ENCODE data around the gene DDR1. TPM values are rescaled to one million over a fixed set of nuclear protein-coding genes. Genes with fewer than 3 reads are reported as not detected.

DDR1 gene
- total RNA-seq, 4 donors from 2014 or later = 2.1 to 74.1 (median 30.3) TPM

GRCh38 chr6:30932665-30933365 is 48.5 kb downstream of the DDR1 start:
- no peak for DNase-seq
- Histone ChIP-seq H3K27me3 (no peaks in the 10 kb centered on the region), H3K4me3 (no peak overlapping the region), H3K9me3 (no peaks in the 10 kb centered on the region), H3K36me3 (no peaks in the 10 kb centered on the region), H3K4me1 (no peaks in the 10 kb centered on the region), H3K27ac (no peak overlapping the region)
- TF ChIP-seq POLR2A (IDR thresholded peaks at IDR 0.05) (no peak), CTCF (IDR thresholded peaks at IDR 0.05) (no peak)
- intact Hi-C loops (cut with DNase I; ENCODE audit: low total_unique reads) = no loop called here

GRCh38 chr6:30935018-30935417 is 50.7 kb downstream of the DDR1 start:
- no peaks in the 10 kb centered on the region for H3K36me3 ChIP-seq
- no peak for TF ChIP-seq CTCF (IDR thresholded peaks at IDR 0.05)
- no peak for TF ChIP-seq POLR2A (IDR thresholded peaks at IDR 0.05)
- no peak for DNase-seq
- no peak overlapping the region for H3K27ac ChIP-seq
- no peaks in the 10 kb centered on the region for H3K4me1 ChIP-seq
- no peaks in the 10 kb centered on the region for H3K27me3 ChIP-seq
- H3K4me3 ChIP-seq = no peak overlapping the region
- no peaks in the 10 kb centered on the region for H3K9me3 ChIP-seq
- intact Hi-C loops (cut with DNase I; ENCODE audit: low total_unique reads) = no loop called here

GRCh38 chr6:30937265-30937664 is 52.9 kb downstream of the DDR1 start:
- no peaks in the 10 kb centered on the region for H3K9me3 ChIP-seq
- no peaks in the 10 kb centered on the region for H3K27me3 ChIP-seq
- no peak for TF ChIP-seq CTCF (IDR thresholded peaks at IDR 0.05)
- no peak for TF ChIP-seq POLR2A (IDR thresholded peaks at IDR 0.05)
- H3K36me3 ChIP-seq = no peaks in the 10 kb centered on the region
- H3K4me3 ChIP-seq = no peak overlapping the region
- H3K27ac ChIP-seq = no peak overlapping the region
- no peak for DNase-seq
- intact Hi-C loops (cut with DNase I; ENCODE audit: low total_unique reads) = no loop called here
- H3K4me1 ChIP-seq = no peaks in the 10 kb centered on the region

- H3K4me3 ChIP-seq = no peak overlapping the region
- H3K27ac ChIP-seq = no peak overlapping the region
- DNase-seq = no peak
- no peaks in the 10 kb centered on the region for H3K9me3 ChIP-seq
- H3K27me3 ChIP-seq = no peaks in the 10 kb centered on the region
- no peaks in the 10 kb centered on the region for H3K4me1 ChIP-seq
- intact Hi-C loops (cut with DNase I; ENCODE audit: low total_unique reads) = no loop called here
- TF ChIP-seq CTCF (IDR thresholded peaks at IDR 0.05) (no peak), POLR2A (IDR thresholded peaks at IDR 0.05) (no peak)
- H3K36me3 ChIP-seq = no peaks in the 10 kb centered on the region
These were observed 54.4 kb downstream of the DDR1 start for GRCh38 chr6:30938730-30939129.

GRCh38 chr6:30939473-30939872 is 55.2 kb downstream of the DDR1 start:
- intact Hi-C loops (cut with DNase I; ENCODE audit: low total_unique reads) = no loop called here
- no peak overlapping the region for H3K4me3 ChIP-seq
- no peak overlapping the region for H3K27ac ChIP-seq
- H3K9me3 ChIP-seq = no peaks in the 10 kb centered on the region
- no peaks in the 10 kb centered on the region for H3K36me3 ChIP-seq
- TF ChIP-seq POLR2A (IDR thresholded peaks at IDR 0.05) = no peak
- no peak for TF ChIP-seq CTCF (IDR thresholded peaks at IDR 0.05)
- H3K4me1 ChIP-seq = no peaks in the 10 kb centered on the region
- no peaks in the 10 kb centered on the region for H3K27me3 ChIP-seq
- no peak for DNase-seq

All from uterus (tissue), 4 donors.